Hepatocyte (in vitro differentiated cells): ENCODE measurements around the gene ARHGEF18. TPM values are rescaled to one million over a fixed set of nuclear protein-coding genes. Genes with fewer than 3 reads are reported as not detected.
"Not testable (repeated sequence)": the region's sequence is repeated elsewhere in the genome, so short reads cannot be mapped to it uniquely, and the experiment has no call there.

Experiments
- DNase-seq: peaks from one replicate; pipeline ENCODE4 v3.0.0-alpha.2; 2016; ENCODE audit warnings: low spot score
- H2AFZ ChIP-seq: fragments of 200-600 bp; sonication (generic); 2 replicates; pipeline ENCODE4 v1.6.0; 2016; ENCODE audit warnings: antibody characterized with exemption, mild to moderate bottlenecking
- H3K27ac ChIP-seq: fragments of 200-600 bp; sonication (generic); 2 replicates; pipeline ENCODE4 v1.5.1; 2016; ENCODE audit warnings: mild to moderate bottlenecking
- H3K27me3 ChIP-seq: fragments of 200-600 bp; sonication (generic); 2 replicates; pipeline ENCODE4 v1.6.1; 2016
- H3K36me3 ChIP-seq: fragments of 200-600 bp; sonication (generic); replicated peaks from 2 replicates; pipeline ENCODE4 v1.5.1; 2016; ENCODE audit warnings: low read depth; ENCODE audit not compliant: insufficient read depth
- H3K4me1 ChIP-seq: fragments of 200-600 bp; sonication (generic); 2 replicates; pipeline ENCODE4 v1.5.1; 2016; ENCODE audit warnings: mild to moderate bottlenecking, moderate library complexity; ENCODE audit not compliant: insufficient read depth
- H3K4me2 ChIP-seq: fragments of 200-600 bp; sonication (generic); 2 replicates; pipeline ENCODE4 v1.6.0; 2016
- H3K4me3 ChIP-seq: fragments of 200-600 bp; sonication (generic); 2 replicates; pipeline ENCODE4 v1.5.1; 2016; ENCODE audit warnings: mild to moderate bottlenecking
- H3K79me2 ChIP-seq: fragments of 200-600 bp; sonication (generic); 2 replicates; pipeline ENCODE4 v1.6.0; 2017; ENCODE audit warnings: mild to moderate bottlenecking
- H3K9me2 ChIP-seq: fragments of 200-600 bp; sonication (generic); replicated peaks from 2 replicates; pipeline ENCODE4 v1.6.0; 2017; ENCODE audit warnings: mild to moderate bottlenecking; ENCODE audit not compliant: insufficient read depth
- H3K9me3 ChIP-seq: fragments of 200-600 bp; sonication (generic); 2 replicates; pipeline ENCODE4 v1.5.1; 2016; ENCODE audit warnings: low read depth, mild to moderate bottlenecking
- H4K20me1 ChIP-seq: fragments of 200-600 bp; sonication (generic); 2 replicates; pipeline ENCODE4 v1.6.0; 2016; ENCODE audit warnings: mild to moderate bottlenecking; ENCODE audit not compliant: insufficient read depth, poor library complexity, severe bottlenecking
- CTCF ChIP-seq: fragments of 200-600 bp; sonication (generic); IDR thresholded peaks from 2 replicates; pipeline ENCODE4 v1.5.1; 2016; ENCODE audit warnings: antibody characterized with exemption, mild to moderate bottlenecking; ENCODE audit not compliant: poor library complexity
- EZH2 ChIP-seq: fragments of 200-600 bp; sonication (generic); IDR thresholded peaks from 2 replicates; pipeline ENCODE4 v1.6.1; 2016; ENCODE audit warnings: antibody characterized with exemption, mild to moderate bottlenecking, borderline replicate concordance
- EZH2phosphoT487 ChIP-seq: fragments of 200-600 bp; sonication (generic); IDR thresholded peaks from one replicate; pipeline ENCODE4 v1.6.1; 2018; ENCODE audit warnings: antibody characterized with exemption, mild to moderate bottlenecking, low read depth, moderate library complexity; ENCODE audit not compliant: unreplicated experiment, severe bottlenecking
- WGBS: methylation state at CpG from one replicate; pipeline ENCODE4 v1.1.6; 2016; ENCODE audit warnings: low lambda C conversion rate; ENCODE audit errors: missing lambda C conversion rate; 5-methylcytosine and 5-hydroxymethylcytosine counted together
- polyA plus RNA-seq: library from polyadenylated mRNA; unstranded; fragments of >200 nt; fragmentation: Nextera tagmentation; extraction: Ambion mirVana; gene quantifications from 2 replicates; pipeline ENCODE4 v1.2.1, GENCODE V29; 2016
- total RNA-seq: library from RNA; depleted of rRNA; stranded (reverse); fragments of >200 nt; gene quantifications from 2 replicates; pipeline ENCODE4 v1.2.3, GENCODE V29; 2014

ARHGEF18 gene
- total and polyA plus RNA-seq, 2 experiments from 2014 or later, result 36.7 to 50.3 TPM

GRCh38 chr19:7342143-7342542, 6.6 kb upstream of the ARHGEF18 start:
- Histone ChIP-seq H3K4me1 (no peaks in the 10 kb centered on the region), H3K27ac (no peak overlapping the region), H4K20me1 (no peaks in the 10 kb centered on the region), H3K4me2 (no peak overlapping the region), H3K9me3 (no peaks in the 10 kb centered on the region), H3K36me3 (no peaks in the 10 kb centered on the region), H3K27me3 (no peaks in the 10 kb centered on the region), H3K4me3 (no peak overlapping the region), H3K9me2 (no peaks in the 10 kb centered on the region), H3K79me2 (no peaks in the 10 kb centered on the region), H2AFZ (no peak overlapping the region)
- no peak for TF ChIP-seq EZH2phosphoT487
- TF ChIP-seq CTCF, result no peak
- no peak for TF ChIP-seq EZH2
- DNase-seq, result no peak
- 88% methylated on average over 5 of the region's 5 CpGs for WGBS

- Histone ChIP-seq H2AFZ (no peak overlapping the region), H3K4me1 (no peaks in the 10 kb centered on the region), H3K27ac (no peak overlapping the region), H3K9me2 (no peaks in the 10 kb centered on the region), H3K27me3 (no peaks in the 10 kb centered on the region), H3K79me2 (no peaks in the 10 kb centered on the region), H3K4me3 (no peak overlapping the region), H3K9me3 (no peaks in the 10 kb centered on the region), H4K20me1 (no peaks in the 10 kb centered on the region), H3K4me2 (no peak overlapping the region), H3K36me3 (no peaks in the 10 kb centered on the region)
- 91% methylated on average over 7 of the region's 7 CpGs for WGBS
- no peak for DNase-seq
- TF ChIP-seq EZH2 (no peak), EZH2phosphoT487 (no peak), CTCF (no peak)
These were observed 2.2 kb upstream of the ARHGEF18 start for GRCh38 chr19:7346488-7346971.

DNA sequence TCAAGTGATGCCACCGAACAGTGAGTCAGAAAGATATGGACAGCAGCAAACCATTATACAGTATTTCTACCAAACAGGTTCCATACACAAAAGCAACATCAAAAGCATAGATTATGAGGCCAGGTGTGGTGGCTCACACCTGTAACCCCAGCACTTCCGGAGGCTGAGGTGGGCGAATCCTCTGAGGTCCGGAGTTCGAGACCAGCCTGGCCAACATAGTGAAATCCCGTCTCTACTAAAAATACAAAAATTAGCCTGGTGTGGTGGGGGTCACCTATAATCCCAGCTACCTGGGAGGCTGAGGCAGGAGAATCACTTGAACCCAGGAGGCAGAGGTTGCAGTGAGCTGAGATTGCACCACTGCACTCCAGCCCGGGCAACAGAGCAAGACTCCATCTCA, 1.7 kb upstream of the ARHGEF18 start:
- not testable (repeated sequence) for H3K9me2 ChIP-seq, H3K27ac ChIP-seq, H3K9me3 ChIP-seq, H3K79me2 ChIP-seq, H3K27me3 ChIP-seq, H3K4me3 ChIP-seq, H3K36me3 ChIP-seq, DNase-seq, H3K4me2 ChIP-seq, H2AFZ ChIP-seq, H3K4me1 ChIP-seq, H4K20me1 ChIP-seq
- WGBS, result 97% methylated on average over 6 of the region's 7 CpGs

DNA sequence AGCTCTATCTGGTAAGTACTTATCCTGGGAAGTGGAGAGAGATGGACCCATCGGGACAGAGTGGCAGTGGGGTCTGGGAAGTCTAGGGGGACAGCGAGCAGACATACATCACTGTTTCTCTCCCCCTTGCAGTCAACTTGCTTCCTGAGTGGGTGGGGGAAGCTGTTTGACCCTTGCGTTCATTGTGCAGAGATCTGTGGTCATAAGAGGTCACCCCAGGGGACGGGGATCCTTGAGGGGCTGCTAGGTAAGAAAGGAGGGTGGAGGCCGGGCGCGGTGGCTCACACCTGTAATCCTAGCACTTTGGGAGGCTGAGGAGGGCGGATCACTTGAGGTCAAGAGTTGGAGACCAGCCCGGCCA, 474 bp downstream of the ARHGEF18 start:
- no peaks in the 10 kb centered on the region for H3K4me1 ChIP-seq
- no peaks in the 10 kb centered on the region for H3K9me2 ChIP-seq
- no peak for DNase-seq
- no peaks in the 10 kb centered on the region for H3K27me3 ChIP-seq
- no peak overlapping the region for H2AFZ ChIP-seq
- no peaks in the 10 kb centered on the region for H3K36me3 ChIP-seq
- H3K27ac ChIP-seq, result no peak overlapping the region
- no peaks in the 10 kb centered on the region for H3K9me3 ChIP-seq
- H3K79me2 ChIP-seq, result no peaks in the 10 kb centered on the region
- no peak overlapping the region for H3K4me3 ChIP-seq
- WGBS, result 93% methylated on average over 9 of the region's 9 CpGs
- H3K4me2 ChIP-seq, result no peak overlapping the region
- TF ChIP-seq EZH2phosphoT487 (no peak), EZH2 (no peak), CTCF (no peak)
- H4K20me1 ChIP-seq, result no peaks in the 10 kb centered on the region
